ENCODE data around the gene GLS. TPM values are rescaled to one million over a fixed set of nuclear protein-coding genes. Genes with fewer than 3 reads are reported as not detected.
"Not testable (repeated sequence)": the region's sequence is repeated elsewhere in the genome, so short reads cannot be mapped to it uniquely, and the experiment has no call there.

The GLS gene
- total RNA-seq, 1 donor from 2014 or later: 188 TPM

DNA sequence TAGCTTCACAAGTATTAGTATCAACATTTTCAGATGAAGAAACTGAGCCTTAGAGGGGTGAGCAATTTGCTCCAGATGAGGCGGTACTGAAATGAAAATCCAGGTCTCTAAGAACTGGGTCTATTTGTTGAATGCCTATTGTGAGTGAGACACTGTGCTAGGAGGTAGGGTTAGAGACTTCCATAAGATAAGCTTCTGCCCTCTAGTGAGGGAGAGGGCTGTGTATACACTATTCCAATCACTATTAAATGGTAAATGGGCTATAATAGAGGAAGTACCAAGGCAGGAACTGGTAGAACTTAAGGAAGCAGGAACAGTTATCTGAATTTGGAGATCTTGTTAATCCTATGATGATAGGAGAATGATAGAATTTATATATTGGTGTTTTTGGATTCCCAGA is 23.6 kb upstream of the GLS start:
- DNase-seq (ENCODE audit: low spot score): no peak

GRCh38 chr2:190858817-190859216 is 21.8 kb upstream of the GLS start:
- DNase-seq (ENCODE audit: low spot score): no peak

GRCh38 chr2:190859347-190860297 is 21.0 kb upstream of the GLS start:
- DNase-seq (ENCODE audit: low spot score): no peak

DNA sequence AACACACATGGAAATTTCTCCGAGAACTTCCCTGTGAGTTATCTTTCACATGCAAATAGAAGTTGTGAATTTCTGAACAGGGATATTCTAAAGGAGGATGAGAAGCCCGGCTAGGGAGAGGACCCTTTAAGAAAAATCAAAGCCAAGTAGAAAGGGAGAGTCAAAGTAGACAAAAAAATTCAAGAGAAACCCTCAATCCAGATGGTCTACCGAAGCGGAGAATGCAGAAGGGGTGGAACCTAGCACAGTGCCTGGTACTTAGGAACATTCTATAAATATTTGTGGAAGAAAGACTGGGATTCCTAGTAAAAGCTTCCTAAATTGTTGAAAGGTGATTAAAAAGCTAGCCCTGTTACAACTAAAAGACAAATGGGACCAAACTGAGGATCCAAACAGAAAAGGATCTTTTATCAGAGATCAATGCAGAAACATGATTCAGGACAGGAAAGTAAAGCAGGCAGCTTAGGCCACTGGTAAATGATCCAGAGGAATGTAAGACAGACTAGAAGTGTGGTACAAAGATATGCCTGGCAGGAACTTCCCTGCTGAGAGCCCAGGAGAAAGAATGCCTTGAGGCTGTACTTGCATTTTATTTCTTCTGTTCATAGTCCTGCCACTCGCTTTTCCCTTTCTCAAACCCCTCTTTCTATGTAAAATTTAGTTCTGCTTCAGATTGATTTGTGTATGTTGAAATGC is 19.5 kb upstream of the GLS start:
- no peak for DNase-seq (ENCODE audit: low spot score)

DNA sequence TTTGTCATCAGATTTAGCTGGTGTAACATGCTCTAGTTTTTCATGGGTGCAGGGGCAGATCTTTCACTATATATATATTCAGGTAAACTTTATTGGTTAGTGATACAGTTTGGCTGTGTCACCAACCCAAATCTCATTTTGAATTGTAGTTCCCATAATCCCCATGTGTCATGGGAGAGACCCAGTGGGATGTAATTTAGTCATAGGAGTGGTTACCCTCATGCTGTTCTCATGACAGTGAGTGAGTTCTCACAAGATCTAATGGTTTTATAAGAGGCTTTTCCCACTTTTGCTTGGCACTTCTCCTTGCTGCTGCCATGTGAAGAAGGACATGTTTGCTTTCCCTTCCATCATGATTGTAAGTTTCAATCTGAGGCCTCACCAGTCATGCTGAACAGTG is 18.5 kb upstream of the GLS start:
- DNase-seq (ENCODE audit: low spot score): not testable (repeated sequence)

- no peak for DNase-seq (ENCODE audit: low spot score)
Observed at GRCh38 chr2:190862571-190862991, 18.0 kb upstream of the GLS start.

DNA sequence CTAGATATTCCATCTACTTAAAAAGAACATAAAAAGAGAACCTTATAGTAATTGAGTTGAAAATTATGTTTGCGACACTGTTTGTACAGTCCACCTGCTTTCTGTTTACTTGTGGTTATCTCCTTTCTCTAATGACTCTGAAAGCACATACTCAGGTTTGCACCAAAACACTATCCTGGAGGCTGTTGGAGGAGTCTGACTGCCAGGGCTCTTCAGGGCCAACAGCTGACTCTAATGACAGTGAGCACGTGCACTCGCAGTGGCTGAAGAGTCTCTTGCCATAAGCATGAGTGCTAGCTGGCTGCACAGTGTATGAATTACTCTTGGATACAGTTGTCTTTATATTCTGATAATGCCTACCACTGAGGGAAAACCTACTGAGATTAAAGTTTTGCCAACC is 16.7 kb upstream of the GLS start:
- no peak for DNase-seq (ENCODE audit: low spot score)

DNA sequence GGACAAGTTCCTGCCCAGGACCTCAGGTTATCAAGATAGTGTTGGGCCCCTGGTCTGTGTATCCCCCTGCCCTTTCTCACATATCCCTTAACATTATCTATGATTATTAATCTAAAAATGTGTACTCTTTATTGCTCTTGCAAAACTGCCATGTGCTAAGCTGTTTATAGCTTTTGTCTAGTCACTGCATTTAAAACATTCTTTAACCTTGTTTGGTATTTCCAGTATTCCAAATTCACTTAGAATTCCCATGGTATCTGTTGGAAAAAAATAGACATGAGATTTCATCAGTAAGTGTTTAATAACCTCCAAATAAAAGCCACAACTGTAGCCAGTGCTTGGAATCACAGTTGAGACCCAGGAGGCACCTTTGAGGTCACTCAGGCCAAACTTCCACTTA is 16.2 kb upstream of the GLS start:
- no peak for DNase-seq (ENCODE audit: low spot score)

DNA sequence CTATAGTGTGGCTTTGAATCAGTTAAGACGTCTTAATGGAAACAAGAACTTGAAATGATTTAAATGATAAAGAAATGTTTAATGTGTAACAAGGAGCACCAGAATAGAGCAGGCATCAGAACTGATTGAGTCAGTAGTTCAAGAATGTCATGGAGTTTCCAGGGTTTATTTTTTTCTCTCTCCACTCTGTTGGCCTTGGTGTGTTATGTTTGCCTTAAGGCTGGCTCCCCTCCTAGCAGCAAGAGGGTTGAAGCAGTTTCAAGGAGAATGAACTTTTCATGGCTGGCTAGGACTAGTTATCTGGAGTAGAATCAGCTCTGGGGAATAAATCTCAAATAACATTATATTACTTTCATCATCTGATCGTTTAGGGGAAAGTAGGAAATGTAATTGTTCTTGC is 13.4 kb upstream of the GLS start:
- no peak for DNase-seq (ENCODE audit: low spot score)

- no peak for DNase-seq (ENCODE audit: low spot score)
Observed at GRCh38 chr2:190867832-190868231, 12.8 kb upstream of the GLS start.

- DNase-seq (ENCODE audit: low spot score): no peak
Observed at GRCh38 chr2:190869721-190870120, 10.9 kb upstream of the GLS start.

- DNase-seq (ENCODE audit: low spot score): not testable (repeated sequence)
Observed at GRCh38 chr2:190873451-190873850, 7.2 kb upstream of the GLS start.

DNA sequence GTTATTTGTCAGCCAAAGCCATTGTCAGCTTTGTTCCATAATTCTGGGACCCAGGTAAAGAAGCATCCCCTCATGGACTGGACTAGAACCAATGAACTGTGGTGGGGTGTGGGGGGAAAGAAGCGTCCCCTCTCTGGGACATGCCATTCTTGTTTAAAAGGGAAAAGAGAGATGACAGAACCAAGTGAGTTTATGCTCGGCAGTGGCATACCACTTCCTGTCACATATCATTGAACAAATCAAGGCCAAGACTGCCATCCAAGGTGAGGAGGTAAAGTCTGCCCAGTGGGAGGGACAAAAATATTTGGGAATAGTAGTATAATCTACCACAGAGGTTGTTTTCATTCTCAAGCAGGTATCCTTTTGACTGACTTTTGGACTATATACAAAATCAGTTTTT is 4.7 kb upstream of the GLS start:
- DNase-seq (ENCODE audit: low spot score): no peak

- DNase-seq (ENCODE audit: low spot score): no peak
Observed at GRCh38 chr2:190876631-190877030, 4.0 kb upstream of the GLS start.

DNA sequence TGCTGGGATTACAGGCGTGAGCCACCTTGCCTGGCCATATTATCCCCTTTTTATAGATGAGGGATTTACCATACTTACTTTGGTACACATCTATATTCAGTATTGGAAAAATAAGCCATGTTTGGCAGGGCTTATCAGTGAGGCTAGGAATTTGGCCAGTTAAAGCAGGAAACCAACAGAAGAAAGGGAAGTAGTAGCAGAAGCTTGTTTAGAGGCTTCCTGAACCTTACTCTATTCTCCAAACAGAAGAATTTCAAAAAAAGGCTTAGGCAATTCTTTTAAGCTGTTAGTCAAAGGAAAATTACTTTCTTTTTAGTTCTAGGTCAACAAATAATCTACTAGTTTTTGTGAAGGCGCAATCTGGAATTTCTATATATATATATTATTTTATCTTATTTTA is 3.2 kb upstream of the GLS start:
- DNase-seq (ENCODE audit: low spot score): no peak

DNA sequence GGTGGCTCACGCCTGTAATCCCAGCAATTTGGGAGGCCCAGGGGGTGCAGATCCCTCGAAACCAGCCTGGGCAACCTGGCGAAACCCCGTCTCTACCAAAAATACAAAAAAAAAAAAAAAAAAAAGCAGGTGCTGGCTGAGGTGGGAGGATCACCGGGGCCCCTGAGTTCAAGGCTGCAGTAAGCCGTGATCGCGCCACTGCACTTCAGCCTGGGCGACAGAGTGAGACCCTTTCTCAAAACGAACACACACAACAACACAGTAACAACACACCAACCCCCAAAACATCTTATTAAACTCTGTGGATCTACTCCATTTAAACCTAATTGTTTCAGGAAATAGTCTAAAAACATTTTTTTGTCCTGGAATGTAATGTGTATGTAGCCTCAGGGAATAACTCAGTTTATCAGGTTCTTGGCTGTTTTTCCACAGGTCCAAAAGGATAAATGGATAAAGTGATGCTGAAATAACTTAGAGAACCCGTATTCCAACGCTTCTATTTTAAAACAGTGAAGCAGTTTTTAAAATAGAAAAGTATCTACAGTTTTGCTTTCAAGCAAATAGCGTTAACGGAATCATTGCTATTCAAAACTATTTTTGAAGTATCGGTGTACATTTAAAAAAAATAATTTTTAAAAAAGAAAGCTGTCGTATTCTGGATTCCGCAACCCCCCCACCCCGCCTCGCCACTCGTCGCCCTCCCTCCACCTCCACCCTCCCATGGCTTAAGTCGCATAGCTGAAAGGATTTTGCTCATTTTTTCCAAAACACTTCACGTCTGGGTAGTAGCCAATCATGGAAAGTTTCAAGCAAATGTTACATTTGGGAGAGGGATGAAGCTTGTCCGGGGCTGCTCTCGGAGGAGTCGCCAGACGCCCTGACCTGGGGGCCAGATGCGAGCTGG is 895 bp upstream of the GLS start:
- no peak for DNase-seq (ENCODE audit: low spot score)

DNA sequence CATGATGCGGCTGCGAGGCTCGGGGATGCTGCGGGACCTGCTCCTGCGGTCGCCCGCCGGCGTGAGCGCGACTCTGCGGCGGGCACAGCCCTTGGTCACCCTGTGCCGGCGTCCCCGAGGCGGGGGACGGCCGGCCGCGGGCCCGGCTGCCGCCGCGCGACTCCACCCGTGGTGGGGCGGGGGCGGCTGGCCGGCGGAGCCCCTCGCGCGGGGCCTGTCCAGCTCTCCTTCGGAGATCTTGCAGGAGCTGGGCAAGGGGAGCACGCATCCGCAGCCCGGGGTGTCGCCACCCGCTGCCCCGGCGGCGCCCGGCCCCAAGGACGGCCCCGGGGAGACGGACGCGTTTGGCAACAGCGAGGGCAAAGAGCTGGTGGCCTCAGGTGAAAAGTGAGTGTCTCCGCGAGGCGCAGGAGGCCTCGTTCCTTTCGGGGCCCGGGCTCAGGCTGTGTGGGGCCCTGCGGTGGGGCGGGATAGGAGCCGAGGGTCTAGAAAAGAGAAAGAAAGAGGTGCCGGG is 520 bp downstream of the GLS start:
- no peak for DNase-seq (ENCODE audit: low spot score)

- DNase-seq (ENCODE audit: low spot score): peak; percentile 56
Observed at GRCh38 chr2:190881598-190882410, 1.2 kb downstream of the GLS start.

DNA sequence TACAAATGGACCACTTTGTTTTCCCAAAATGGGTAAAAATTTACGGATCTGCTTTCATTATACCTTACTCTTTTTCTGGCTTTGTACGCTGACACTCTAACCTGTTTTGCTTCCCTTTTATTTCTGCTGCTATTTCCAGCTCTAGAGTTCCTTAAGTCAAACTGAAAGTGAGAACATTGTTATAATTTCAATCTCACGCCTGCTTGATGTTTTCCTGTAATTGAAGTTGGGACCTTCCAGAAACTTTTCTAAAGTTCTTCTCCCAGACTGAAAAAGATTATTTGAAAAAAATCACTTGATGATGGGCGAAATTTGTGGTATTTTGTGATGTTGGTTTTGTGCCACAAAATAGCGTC is 1.8 kb downstream of the GLS start:
- no peak for DNase-seq (ENCODE audit: low spot score)

- no peak for DNase-seq (ENCODE audit: low spot score)
Observed at GRCh38 chr2:190882856-190883582, 2.4 kb downstream of the GLS start.

Data from mucosa of gallbladder (tissue), 1 donor.